Heart right ventricle (tissue), 16 donors: ENCODE data around the gene TAB3. TPM values are rescaled to one million over a fixed set of nuclear protein-coding genes. Genes with fewer than 3 reads are reported as not detected.

Experiments
- ATAC-seq, 8 donors: fragments of 200-7000 bp; cut with Tn5 transposase; one replicate each; pipeline ENCODE4 v1.9.1; 2020; ENCODE audit warnings: mild to moderate bottlenecking in 8 of 8, moderate library complexity in 8 of 8, moderate number of reproducible peaks in 1 of 8
- DNase-seq, 2 donors: peaks; one replicate each; pipeline ENCODE4 v3.0.0-alpha.2; 2020
- H3K27ac ChIP-seq, 10 donors: fragments of 200-600 bp; sonication (generic) in 2 of 10; one replicate each; pipeline versions ENCODE4 v1.5.0 to v1.8.0; 2020 to 2022; ENCODE audit warnings: mild to moderate bottlenecking in 3 of 10
- H3K27me3 ChIP-seq, 7 donors: fragments of 200-600 bp; one replicate each; pipeline ENCODE4 v1.8.0; 2021 to 2022; ENCODE audit warnings: mild to moderate bottlenecking in 2 of 7
- H3K36me3 ChIP-seq, 9 donors: fragments of 200-600 bp; sonication (generic) in 1 of 9; one replicate each; pipeline versions ENCODE4 v1.5.0 to v1.8.0; 2020 to 2022; ENCODE audit warnings: mild to moderate bottlenecking in 2 of 9
- H3K4me1 ChIP-seq, 9 donors: fragments of 200-600 bp; sonication (generic) in 1 of 9; one replicate each; pipeline versions ENCODE4 v1.5.0 to v1.8.0; 2020 to 2022; ENCODE audit warnings: mild to moderate bottlenecking in 4 of 9
- H3K4me3 ChIP-seq, 10 donors: fragments of 200-600 bp; sonication (generic) in 2 of 10; one replicate each; pipeline versions ENCODE4 v1.5.0 to v1.8.0; 2020 to 2022; ENCODE audit warnings: mild to moderate bottlenecking in 7 of 10, moderate library complexity in 2 of 10
- H3K9me3 ChIP-seq, 11 donors: fragments of 200-600 bp in 10 of 11; sonication (generic) in 2 of 11; one replicate each; pipeline versions ENCODE4 v1.5.0 to v1.8.0; 2013 to 2022; ENCODE audit warnings: mild to moderate bottlenecking in 2 of 11, control low read depth in 1 of 11, moderate library complexity in 1 of 11
- CTCF ChIP-seq, 9 donors: fragments of 200-600 bp; sonication (generic) in 2 of 9; IDR thresholded peaks; one replicate each; pipeline versions ENCODE4 v1.5.0 to v1.8.0; 2021 to 2022; ENCODE audit warnings: antibody characterized with exemption in 9 of 9, mild to moderate bottlenecking in 5 of 9, moderate library complexity in 1 of 9
- intact Hi-C, 10 donors: fragments of 100-400 bp; cut with DNase I; formaldehyde crosslinking; loops; one replicate each; pipeline versions ENCODE4 v1.11.1 to v1.14.2; 2022
- polyA plus RNA-seq, 2 donors: library from polyadenylated mRNA; stranded (reverse); fragments of 200-250 nt; gene quantifications; one replicate each; pipeline ENCODE4 v1.2.3, GENCODE V29; 2013
- total RNA-seq, 10 donors: library from RNA; stranded (reverse); fragmentation: NEBNext Ultra II Directional in 3 of 10; extraction: Animal tissue kit (Norgen Biotek cat#: 25700) in 3 of 10; gene quantifications; one replicate each; pipeline versions ENCODE4 v1.2.1 to v1.2.4, GENCODE V29; 2021 to 2023
- donor health status: Arrhythmogenic right ventricular cardiomyopathy.
- donor health status: ischemic (EF 13 %, LVEDD 7.1; RV severe dilation, severe dysfunction).
- donor health status: healthy with polysubstance abuse.
- donor health status: DM: no; HTN: yes; CAD: no.
- donor health status: DM: no; HTN: no; CAD: no.
- donor health status: ischemic (EF 25% LVEDD 6.9; RV normal size, moderate dysfunction).
- donor health status: ischemic (EF 25% LVEDD 5.7; RV mildly dilated, moderate dysfunction).
- donor health status: healthy.
- donor health status: DM: yes; HTN: yes; CAD: no.
- donor health status: Ischemic cardiomyopathy.
- donor health status: ischemic (EF 35%, LVEDD 5.7; RV mildly dilated, moderate dysfunction).
- donor health status: nonischemic (EF 11% LVEDD 7.7; RV severe dilation, severe dysfunction).
- donor health status: DM: yes; HTN: yes; CAD: no.
- donor health status: PGD.
- donor health status: ischemic (EF 29% LVEDD 5.4; RV normal size, mild dysfunction).
- donor health status: nonischemic (EF 23%, LVEDD 6.1; RV moderate dilation, normal function).

TAB3 gene
- total and polyA plus RNA-seq, 12 donors = 3.9 to 19.3 (median 14.5) TPM

GRCh38 chrX:30777575-30777974, 111.5 kb downstream of the TAB3 start:
- intact Hi-C loops = no loop called here
- H3K9me3 ChIP-seq = peaks cover 0 to 5% (median 0%) of the 10 kb centered on the region in 11 donors
- H3K36me3 ChIP-seq = no peaks in the 10 kb centered on the region
- no peak for TF ChIP-seq CTCF (IDR thresholded peaks at IDR 0.05)
- no peak overlapping the region for H3K27ac ChIP-seq
- no peaks in the 10 kb centered on the region for H3K4me1 ChIP-seq
- peaks cover 0 to 7% (median 0%) of the 10 kb centered on the region in 7 donors for H3K27me3 ChIP-seq
- DNase-seq (no peak), ATAC-seq (no peak)
- H3K4me3 ChIP-seq = no peak overlapping the region

Other genes with a start within 250 kb of the TAB3 start
- 10 to 100 TPM in 4 of 10 donors, 1 to 10 TPM in 6; 4.7 to 13.6 (median 9.7) TPM for gene GK, start 235.8 kb downstream of the TAB3 start, total RNA-seq
- 1 to 10 TPM; 3.6 to 9.8 TPM for gene GK, start 235.8 kb downstream of the TAB3 start, polyA plus RNA-seq
- not detected for gene FTHL17, start 182.8 kb upstream of the TAB3 start, total RNA-seq
- gene FTHL17, start 182.8 kb upstream of the TAB3 start, polyA plus RNA-seq = not detected